DOHH2 (cell line): ENCODE measurements around the gene EFEMP1.

ENCODE experiments used
- H3F3A ChIP-seq: fragments of 200-600 bp; sonication (generic), shearing (Covaris generic); 2 replicates; pipeline ENCODE4 v1.6.0; 2016; ENCODE audit warnings: antibody characterized with exemption, mild to moderate bottlenecking; ENCODE audit not compliant: control insufficient read depth, insufficient read depth
- H3K27ac ChIP-seq: fragments of 200-600 bp; sonication (generic); 2 replicates; pipeline ENCODE4 v1.5.1; 2014; ENCODE audit warnings: low read depth, mild to moderate bottlenecking, low read length, moderate library complexity
- H3K27me3 ChIP-seq: fragments of 200-600 bp; sonication (generic); 2 replicates; pipeline ENCODE4 v1.6.1; 2014; ENCODE audit warnings: mild to moderate bottlenecking, low read length, mixed read lengths; ENCODE audit not compliant: control insufficient read depth
- H3K36me3 ChIP-seq: fragments of 200-600 bp; sonication (generic); 2 replicates; pipeline ENCODE4 v1.6.1; 2014; ENCODE audit warnings: mild to moderate bottlenecking, low read length, moderate library complexity, mixed read lengths; ENCODE audit not compliant: control insufficient read depth
- H3K4me1 ChIP-seq: fragments of 200-600 bp; sonication (generic); 2 replicates; pipeline ENCODE4 v1.6.1; 2014; ENCODE audit warnings: mild to moderate bottlenecking, low read length, mixed read lengths; ENCODE audit not compliant: control insufficient read depth
- H3K4me2 ChIP-seq: fragments of 200-600 bp; sonication (generic); 2 replicates; pipeline ENCODE4 v1.6.0; 2014; ENCODE audit warnings: mild to moderate bottlenecking, low read length, moderate library complexity
- H3K4me3 ChIP-seq: fragments of 200-600 bp; sonication (generic); 2 replicates; pipeline ENCODE4 v1.5.1; 2014; ENCODE audit warnings: mild to moderate bottlenecking, low read length, mixed read lengths
- H3K79me2 ChIP-seq: fragments of 200-600 bp; sonication (generic); 2 replicates; pipeline ENCODE4 v1.6.1; 2014; ENCODE audit warnings: mild to moderate bottlenecking, low read length, mixed read lengths; ENCODE audit not compliant: control insufficient read depth
- H3K9me2 ChIP-seq: fragments of 200-600 bp; sonication (generic); replicated peaks from 2 replicates; pipeline ENCODE4 v1.6.1; 2014; ENCODE audit warnings: mild to moderate bottlenecking, low read length, mixed read lengths; ENCODE audit not compliant: control insufficient read depth
- H3K9me3 ChIP-seq: fragments of 200-600 bp; sonication (generic); 2 replicates; pipeline ENCODE4 v1.6.1; 2014; ENCODE audit warnings: antibody characterized with exemption, low read length, mixed read lengths; ENCODE audit not compliant: control insufficient read depth, insufficient read depth
- H4K20me1 ChIP-seq: fragments of 200-600 bp; sonication (generic); 2 replicates; pipeline ENCODE4 v1.6.0; 2014; ENCODE audit warnings: low read depth, mild to moderate bottlenecking, antibody characterized with exemption, low read length, moderate library complexity; ENCODE audit not compliant: control insufficient read depth, insufficient read depth
- EZH2phosphoT487 ChIP-seq: fragments of 200-600 bp; sonication (generic); IDR thresholded peaks from 2 replicates; pipeline ENCODE4 v1.6.1; 2017; ENCODE audit warnings: borderline replicate concordance, mild to moderate bottlenecking, antibody characterized with exemption, low read length, moderate library complexity, mixed read lengths
- TF ChIP-seq, protein P1 (sequence below): fragments of 200-600 bp; sonication (generic); IDR thresholded peaks from one replicate; pipeline ENCODE4 v1.5.1; 2014; ENCODE audit warnings: antibody characterized with exemption, mild to moderate bottlenecking, low read depth, low read length; ENCODE audit not compliant: poor library complexity, severe bottlenecking

EFEMP1 gene

DNA sequence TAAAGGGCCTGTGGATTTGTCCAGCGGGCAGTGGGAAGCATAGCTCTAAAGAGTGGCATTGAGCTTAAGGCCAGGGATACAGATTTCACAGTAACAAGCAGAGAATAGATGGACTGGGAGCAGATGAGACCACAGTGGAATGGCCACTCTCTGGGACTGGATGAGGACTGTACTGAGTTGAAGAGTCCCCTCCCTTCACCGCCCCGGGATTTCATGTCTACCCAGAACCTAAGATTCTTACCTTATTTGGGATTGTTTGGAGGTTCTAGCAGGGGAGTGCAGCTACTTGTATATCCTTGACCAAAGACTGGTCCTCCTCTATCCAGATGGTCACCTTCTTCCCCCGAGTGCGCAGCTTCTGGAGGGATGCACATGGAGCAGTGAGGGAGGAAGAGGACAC lies 28.0 kb upstream of the EFEMP1 start:
- TF ChIP-seq, protein P1, sequence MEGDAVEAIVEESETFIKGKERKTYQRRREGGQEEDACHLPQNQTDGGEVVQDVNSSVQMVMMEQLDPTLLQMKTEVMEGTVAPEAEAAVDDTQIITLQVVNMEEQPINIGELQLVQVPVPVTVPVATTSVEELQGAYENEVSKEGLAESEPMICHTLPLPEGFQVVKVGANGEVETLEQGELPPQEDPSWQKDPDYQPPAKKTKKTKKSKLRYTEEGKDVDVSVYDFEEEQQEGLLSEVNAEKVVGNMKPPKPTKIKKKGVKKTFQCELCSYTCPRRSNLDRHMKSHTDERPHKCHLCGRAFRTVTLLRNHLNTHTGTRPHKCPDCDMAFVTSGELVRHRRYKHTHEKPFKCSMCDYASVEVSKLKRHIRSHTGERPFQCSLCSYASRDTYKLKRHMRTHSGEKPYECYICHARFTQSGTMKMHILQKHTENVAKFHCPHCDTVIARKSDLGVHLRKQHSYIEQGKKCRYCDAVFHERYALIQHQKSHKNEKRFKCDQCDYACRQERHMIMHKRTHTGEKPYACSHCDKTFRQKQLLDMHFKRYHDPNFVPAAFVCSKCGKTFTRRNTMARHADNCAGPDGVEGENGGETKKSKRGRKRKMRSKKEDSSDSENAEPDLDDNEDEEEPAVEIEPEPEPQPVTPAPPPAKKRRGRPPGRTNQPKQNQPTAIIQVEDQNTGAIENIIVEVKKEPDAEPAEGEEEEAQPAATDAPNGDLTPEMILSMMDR, result no peak
- TF ChIP-seq EZH2phosphoT487, result no peak
- Histone ChIP-seq H3K27me3 (peaks cover 17% of the 10 kb centered on the region), H3K36me3 (no peaks in the 10 kb centered on the region), H3K27ac (no peak overlapping the region), H4K20me1 (no peaks in the 10 kb centered on the region), H3K9me3 (no peaks in the 10 kb centered on the region), H3K9me2 (no peaks in the 10 kb centered on the region), H3F3A (no peaks in the 10 kb centered on the region), H3K4me1 (no peaks in the 10 kb centered on the region), H3K4me3 (no peak overlapping the region), H3K79me2 (no peaks in the 10 kb centered on the region), H3K4me2 (no peak overlapping the region)

DNA sequence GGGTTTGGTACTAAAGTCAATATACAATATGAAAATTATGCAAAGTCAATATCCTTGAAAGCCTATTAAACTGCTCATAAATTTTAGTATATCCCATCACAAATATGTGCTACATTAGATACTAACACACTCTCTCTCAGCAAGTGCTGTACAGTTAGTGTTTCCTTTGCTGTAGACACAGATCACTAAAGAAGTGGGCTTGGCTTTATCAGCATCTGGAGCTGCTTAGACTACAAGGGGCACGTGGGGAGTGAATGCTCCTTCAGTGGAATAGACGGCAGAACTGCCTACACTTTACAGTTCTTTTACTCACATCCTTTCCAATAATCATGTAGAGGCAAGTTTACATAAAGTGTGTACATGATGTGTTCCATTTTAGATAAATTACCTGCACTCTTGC lies 26.0 kb upstream of the EFEMP1 start:
- no peak for TF ChIP-seq EZH2phosphoT487
- TF ChIP-seq, protein P1, result no peak

DNA sequence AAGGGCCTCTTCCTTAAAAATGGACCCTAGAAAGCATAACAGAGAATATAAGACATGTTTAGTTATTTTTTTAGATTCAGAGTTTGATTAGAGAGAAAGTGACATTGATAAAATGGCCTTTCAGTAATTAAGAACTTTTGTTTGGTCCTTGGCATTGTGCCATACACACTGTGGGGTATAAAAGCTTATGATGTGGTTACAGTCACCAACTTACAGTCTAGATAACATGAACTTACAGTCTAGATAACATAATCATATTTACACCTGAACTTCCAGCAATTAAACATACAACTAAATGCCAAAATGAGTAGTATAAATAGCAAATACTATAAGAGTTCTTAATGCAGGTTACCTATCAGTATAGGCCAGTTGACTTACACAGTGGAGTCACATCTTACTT lies 25.6 kb upstream of the EFEMP1 start:
- H3K4me2 ChIP-seq, result no peak overlapping the region
- H3K9me2 ChIP-seq, result no peaks in the 10 kb centered on the region
- peaks cover 13% of the 10 kb centered on the region for H3K27me3 ChIP-seq
- H3K4me1 ChIP-seq, result no peaks in the 10 kb centered on the region
- no peak overlapping the region for H3K4me3 ChIP-seq
- no peak for TF ChIP-seq EZH2phosphoT487
- TF ChIP-seq, protein P1, result no peak
- H3K36me3 ChIP-seq, result no peaks in the 10 kb centered on the region
- no peak overlapping the region for H3K27ac ChIP-seq
- H3K9me3 ChIP-seq, result no peaks in the 10 kb centered on the region
- no peaks in the 10 kb centered on the region for H3F3A ChIP-seq
- H3K79me2 ChIP-seq, result no peaks in the 10 kb centered on the region
- H4K20me1 ChIP-seq, result no peaks in the 10 kb centered on the region

More for the DNA sequence above, 26.0 kb upstream of the EFEMP1 start:
- no peaks in the 10 kb centered on the region for H3K9me3 ChIP-seq
- H3K4me3 ChIP-seq, result no peak overlapping the region
- no peaks in the 10 kb centered on the region for H3K79me2 ChIP-seq
- H3K27ac ChIP-seq, result no peak overlapping the region
- H3K4me1 ChIP-seq, result no peaks in the 10 kb centered on the region
- no peaks in the 10 kb centered on the region for H3K36me3 ChIP-seq
- H3K27me3 ChIP-seq, result peaks cover 17% of the 10 kb centered on the region
- H4K20me1 ChIP-seq, result no peaks in the 10 kb centered on the region
- no peaks in the 10 kb centered on the region for H3F3A ChIP-seq
- no peaks in the 10 kb centered on the region for H3K9me2 ChIP-seq
- no peak overlapping the region for H3K4me2 ChIP-seq
